SK-N-SH treated with all-trans-retinoic acid at 6 μM for 48 hours (cell line): ENCODE results near the gene MACC1.

Experiments
- ATAC-seq: fragments of 200-7000 bp; cut with Tn5 transposase; 3 replicates; pipeline ENCODE4 v1.9.1; 2020; ENCODE audit warnings: mild to moderate bottlenecking, moderate library complexity
- ARNTL ChIP-seq: fragments of 450-650 bp; formaldehyde crosslinking; IDR thresholded peaks from 2 replicates; pipeline ENCODE4 v1.5.0; 2020; ENCODE audit warnings: low read depth, mild to moderate bottlenecking, moderate library complexity, borderline replicate concordance
- CSDC2 ChIP-seq: fragments of 250-450 bp; sonication (Bioruptor Pico); IDR thresholded peaks from 2 replicates; pipeline ENCODE4 v1.5.0; 2020; ENCODE audit warnings: mild to moderate bottlenecking, moderate library complexity
- GLIS3 ChIP-seq: fragments of 250-450 bp; sonication (Bioruptor Pico); IDR thresholded peaks from 2 replicates; pipeline ENCODE4 v1.5.0; 2020; ENCODE audit warnings: mild to moderate bottlenecking, moderate library complexity
- ISL1 ChIP-seq: fragments of 250-450 bp; sonication (Bioruptor Pico); IDR thresholded peaks from 2 replicates; pipeline ENCODE4 v2.1.2; 2022; ENCODE audit warnings: mild to moderate bottlenecking, moderate library complexity
- OSR1 ChIP-seq: fragments of 250-450 bp; sonication (Bioruptor Pico); IDR thresholded peaks from 2 replicates; pipeline ENCODE4 v1.8.0; 2022; ENCODE audit warnings: moderate library complexity, mild to moderate bottlenecking, inconsistent platforms
- PPARA ChIP-seq: fragments of 250-450 bp; sonication (Bioruptor Pico); IDR thresholded peaks from 2 replicates; pipeline ENCODE4 v1.5.0; 2020; ENCODE audit warnings: mild to moderate bottlenecking, borderline replicate concordance
- RARB ChIP-seq: fragments of 250-450 bp; sonication (Bioruptor Pico); IDR thresholded peaks from 2 replicates; pipeline ENCODE4 v1.8.0; 2021; ENCODE audit warnings: mild to moderate bottlenecking, moderate library complexity
- SNAI2 ChIP-seq: fragments of 250-450 bp; sonication (Bioruptor Pico); IDR thresholded peaks from 2 replicates; pipeline ENCODE4 v1.5.0; 2020; ENCODE audit warnings: mild to moderate bottlenecking, moderate library complexity
- TCF4 ChIP-seq: fragments of 250-450 bp; sonication (Bioruptor Pico); IDR thresholded peaks from 2 replicates; pipeline ENCODE4 v1.8.0; 2021; ENCODE audit warnings: mild to moderate bottlenecking, moderate library complexity, borderline replicate concordance
- TOX ChIP-seq: fragments of 250-450 bp; sonication (Bioruptor Pico); IDR thresholded peaks from 2 replicates; pipeline ENCODE4 v1.8.0; 2021; ENCODE audit warnings: mild to moderate bottlenecking, moderate library complexity, borderline replicate concordance
- ZC3H10 ChIP-seq: fragments of 250-450 bp; sonication (Bioruptor Pico); IDR thresholded peaks from 2 replicates; pipeline ENCODE4 v1.5.1; 2021; ENCODE audit warnings: mild to moderate bottlenecking, moderate library complexity
- ZFP3 ChIP-seq: fragments of 250-450 bp; sonication (Bioruptor Pico); IDR thresholded peaks from 2 replicates; pipeline ENCODE4 v1.5.0; 2020; ENCODE audit warnings: mild to moderate bottlenecking, moderate library complexity
- ZFP30 ChIP-seq: fragments of 450-650 bp; formaldehyde crosslinking; IDR thresholded peaks from 2 replicates; pipeline ENCODE4 v1.5.0; 2022; ENCODE audit warnings: mild to moderate bottlenecking, moderate library complexity
- ZNF70 ChIP-seq: fragments of 450-650 bp; formaldehyde crosslinking; IDR thresholded peaks from 2 replicates; pipeline ENCODE4 v1.5.0; 2020; ENCODE audit warnings: mild to moderate bottlenecking, moderate library complexity
- ZNF8 ChIP-seq: fragments of 450-650 bp; formaldehyde crosslinking; IDR thresholded peaks from 2 replicates; pipeline ENCODE4 v1.5.0; 2020; ENCODE audit warnings: mild to moderate bottlenecking, moderate library complexity
- TF ChIP-seq, protein P1 (sequence below): fragments of 250-450 bp; sonication (Bioruptor Pico); IDR thresholded peaks from 2 replicates; pipeline ENCODE4 v1.5.1; 2021; ENCODE audit warnings: mild to moderate bottlenecking, moderate library complexity
- TF ChIP-seq, protein P2 (sequence below): fragments of 250-450 bp; sonication (Bioruptor Pico); IDR thresholded peaks from 2 replicates; pipeline ENCODE4 v1.8.0; 2020; ENCODE audit warnings: mild to moderate bottlenecking, moderate library complexity, borderline replicate concordance
- TF ChIP-seq, protein P3 (sequence below): fragments of 250-450 bp; sonication (Bioruptor Pico); IDR thresholded peaks from 2 replicates; pipeline ENCODE4 v1.5.1; 2020; ENCODE audit warnings: low read depth, mild to moderate bottlenecking, moderate library complexity
- TF ChIP-seq, protein P4 (sequence below): fragments of 250-450 bp; sonication (Bioruptor Pico); IDR thresholded peaks from 2 replicates; pipeline ENCODE4 v1.5.0; 2020; ENCODE audit warnings: mild to moderate bottlenecking, moderate library complexity
- TF ChIP-seq, protein P5 (sequence below): fragments of 250-450 bp; sonication (Bioruptor Pico); IDR thresholded peaks from 2 replicates; pipeline ENCODE4 v1.8.0; 2021; ENCODE audit warnings: low read depth, mild to moderate bottlenecking, moderate library complexity, borderline replicate concordance

MACC1 gene

DNA sequence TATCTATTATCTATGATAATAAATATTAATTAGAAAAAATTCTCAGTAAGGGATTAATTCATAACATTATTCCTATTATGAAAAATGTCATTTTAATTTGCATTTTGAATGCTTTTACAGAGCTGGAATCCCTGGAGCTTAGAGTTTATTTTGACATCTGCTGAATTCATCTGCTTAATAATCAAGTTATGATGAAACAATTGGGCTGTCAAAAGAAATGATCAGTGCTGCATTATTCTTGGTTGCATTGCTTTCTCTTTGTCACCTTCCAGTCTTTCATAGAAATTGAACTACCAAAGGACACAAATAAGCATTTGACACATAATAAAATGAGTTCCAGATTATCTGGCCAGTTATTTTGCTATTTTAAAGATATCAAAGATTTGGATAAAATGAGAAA lies 40.0 kb upstream of the MACC1 start (continued):
- TF ChIP-seq, protein P1, sequence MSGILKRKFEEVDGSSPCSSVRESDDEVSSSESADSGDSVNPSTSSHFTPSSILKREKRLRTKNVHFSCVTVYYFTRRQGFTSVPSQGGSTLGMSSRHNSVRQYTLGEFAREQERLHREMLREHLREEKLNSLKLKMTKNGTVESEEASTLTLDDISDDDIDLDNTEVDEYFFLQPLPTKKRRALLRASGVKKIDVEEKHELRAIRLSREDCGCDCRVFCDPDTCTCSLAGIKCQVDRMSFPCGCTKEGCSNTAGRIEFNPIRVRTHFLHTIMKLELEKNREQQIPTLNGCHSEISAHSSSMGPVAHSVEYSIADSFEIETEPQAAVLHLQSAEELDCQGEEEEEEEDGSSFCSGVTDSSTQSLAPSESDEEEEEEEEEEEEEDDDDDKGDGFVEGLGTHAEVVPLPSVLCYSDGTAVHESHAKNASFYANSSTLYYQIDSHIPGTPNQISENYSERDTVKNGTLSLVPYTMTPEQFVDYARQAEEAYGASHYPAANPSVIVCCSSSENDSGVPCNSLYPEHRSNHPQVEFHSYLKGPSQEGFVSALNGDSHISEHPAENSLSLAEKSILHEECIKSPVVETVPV (CRISPR knock-in tag), result no peak
- TF ChIP-seq ZNF70 (CRISPR knock-in tag) (no peak), PPARA (CRISPR knock-in tag) (no peak)

DNA sequence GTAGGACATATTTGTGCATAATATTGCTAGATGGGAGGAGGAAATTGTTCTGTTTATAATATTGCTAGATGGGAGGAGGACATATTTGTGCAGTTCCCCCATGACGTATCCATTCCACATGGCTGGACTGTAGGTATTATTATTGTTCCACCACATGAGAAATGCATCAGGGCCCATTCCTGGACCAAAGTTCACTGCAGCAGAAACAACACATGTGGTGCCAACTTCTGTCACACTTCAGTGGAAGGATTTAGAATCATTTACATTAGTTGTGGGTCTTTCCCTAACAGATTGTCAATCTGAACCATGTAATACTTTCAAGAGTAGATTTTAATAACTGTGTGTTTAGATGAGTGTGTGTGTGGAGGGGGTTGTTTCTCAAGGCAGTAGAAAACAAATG lies 32.7 kb upstream of the MACC1 start:
- ATAC-seq, result no peak
- TF ChIP-seq TOX (no peak), PPARA (CRISPR knock-in tag) (no peak), ZNF70 (CRISPR knock-in tag) (no peak), ARNTL (CRISPR knock-in tag) (no peak), GLIS3 (CRISPR knock-in tag) (no peak), ZFP3 (CRISPR knock-in tag) (no peak)
- TF ChIP-seq, protein P2, sequence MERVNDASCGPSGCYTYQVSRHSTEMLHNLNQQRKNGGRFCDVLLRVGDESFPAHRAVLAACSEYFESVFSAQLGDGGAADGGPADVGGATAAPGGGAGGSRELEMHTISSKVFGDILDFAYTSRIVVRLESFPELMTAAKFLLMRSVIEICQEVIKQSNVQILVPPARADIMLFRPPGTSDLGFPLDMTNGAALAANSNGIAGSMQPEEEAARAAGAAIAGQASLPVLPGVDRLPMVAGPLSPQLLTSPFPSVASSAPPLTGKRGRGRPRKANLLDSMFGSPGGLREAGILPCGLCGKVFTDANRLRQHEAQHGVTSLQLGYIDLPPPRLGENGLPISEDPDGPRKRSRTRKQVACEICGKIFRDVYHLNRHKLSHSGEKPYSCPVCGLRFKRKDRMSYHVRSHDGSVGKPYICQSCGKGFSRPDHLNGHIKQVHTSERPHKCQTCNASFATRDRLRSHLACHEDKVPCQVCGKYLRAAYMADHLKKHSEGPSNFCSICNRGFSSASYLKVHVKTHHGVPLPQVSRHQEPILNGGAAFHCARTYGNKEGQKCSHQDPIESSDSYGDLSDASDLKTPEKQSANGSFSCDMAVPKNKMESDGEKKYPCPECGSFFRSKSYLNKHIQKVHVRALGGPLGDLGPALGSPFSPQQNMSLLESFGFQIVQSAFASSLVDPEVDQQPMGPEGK (CRISPR knock-in tag), result no peak

DNA sequence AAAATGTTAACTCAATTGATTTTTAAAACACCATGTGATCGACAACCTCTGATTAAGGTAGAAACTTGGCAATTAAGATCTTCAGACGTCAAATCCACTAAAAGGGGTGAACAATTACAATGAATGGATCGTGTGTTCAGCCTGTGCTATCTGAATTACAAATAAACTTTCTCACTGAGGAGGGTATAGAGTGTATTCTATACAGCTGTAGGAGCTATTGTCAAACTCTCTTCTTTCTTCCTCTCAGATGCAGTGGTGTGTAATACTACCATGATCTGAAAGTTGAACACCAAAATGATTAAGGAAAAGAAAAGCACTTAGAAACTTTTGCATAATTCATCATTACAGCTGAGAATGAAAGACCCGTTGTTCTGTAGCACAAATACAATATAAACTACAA lies 32.2 kb upstream of the MACC1 start:
- no peak for TF ChIP-seq ZNF70 (CRISPR knock-in tag)
- no peak for TF ChIP-seq GLIS3 (CRISPR knock-in tag)
- TF ChIP-seq ZNF8 (CRISPR knock-in tag), result no peak
- TF ChIP-seq ISL1 (CRISPR knock-in tag), result no peak
- ATAC-seq, result no peak

DNA sequence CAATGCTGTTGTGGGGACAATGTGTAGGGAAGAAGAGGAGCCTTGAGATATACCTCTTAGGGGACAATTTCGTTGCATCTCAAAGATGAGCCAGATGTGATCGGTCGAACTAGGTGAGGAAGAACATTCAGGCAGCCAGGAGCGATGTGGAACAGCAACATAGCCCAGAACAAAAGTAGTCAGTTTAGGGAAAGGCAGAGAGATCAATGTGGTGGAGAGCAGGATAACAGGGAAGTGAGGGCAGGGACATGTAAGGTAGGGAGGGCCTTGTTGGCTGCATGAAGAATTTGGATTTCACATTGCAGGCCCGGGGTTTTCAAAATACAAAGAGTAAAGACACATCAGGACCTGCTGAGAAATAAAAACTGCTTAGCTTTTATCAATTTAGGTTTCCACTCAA lies 29.1 kb upstream of the MACC1 start:
- TF ChIP-seq SNAI2 (CRISPR knock-in tag) (no peak), ZNF70 (CRISPR knock-in tag) (no peak), ZC3H10 (CRISPR knock-in tag) (no peak), GLIS3 (CRISPR knock-in tag) (no peak), TOX (no peak), ZFP30 (CRISPR knock-in tag) (no peak), RARB (CRISPR knock-in tag) (no peak), TCF4 (CRISPR knock-in tag) (no peak), ZNF8 (CRISPR knock-in tag) (no peak), PPARA (CRISPR knock-in tag) (no peak), CSDC2 (CRISPR knock-in tag) (no peak), OSR1 (no peak)
- TF ChIP-seq, protein P1 (CRISPR knock-in tag), result no peak
- TF ChIP-seq, protein P3, sequence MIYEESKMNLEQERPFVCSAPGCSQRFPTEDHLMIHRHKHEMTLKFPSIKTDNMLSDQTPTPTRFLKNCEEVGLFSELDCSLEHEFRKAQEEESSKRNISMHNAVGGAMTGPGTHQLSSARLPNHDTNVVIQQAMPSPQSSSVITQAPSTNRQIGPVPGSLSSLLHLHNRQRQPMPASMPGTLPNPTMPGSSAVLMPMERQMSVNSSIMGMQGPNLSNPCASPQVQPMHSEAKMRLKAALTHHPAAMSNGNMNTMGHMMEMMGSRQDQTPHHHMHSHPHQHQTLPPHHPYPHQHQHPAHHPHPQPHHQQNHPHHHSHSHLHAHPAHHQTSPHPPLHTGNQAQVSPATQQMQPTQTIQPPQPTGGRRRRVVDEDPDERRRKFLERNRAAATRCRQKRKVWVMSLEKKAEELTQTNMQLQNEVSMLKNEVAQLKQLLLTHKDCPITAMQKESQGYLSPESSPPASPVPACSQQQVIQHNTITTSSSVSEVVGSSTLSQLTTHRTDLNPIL (CRISPR knock-in tag), result no peak
- TF ChIP-seq, protein P2 (CRISPR knock-in tag), result no peak
- TF ChIP-seq, protein P4, sequence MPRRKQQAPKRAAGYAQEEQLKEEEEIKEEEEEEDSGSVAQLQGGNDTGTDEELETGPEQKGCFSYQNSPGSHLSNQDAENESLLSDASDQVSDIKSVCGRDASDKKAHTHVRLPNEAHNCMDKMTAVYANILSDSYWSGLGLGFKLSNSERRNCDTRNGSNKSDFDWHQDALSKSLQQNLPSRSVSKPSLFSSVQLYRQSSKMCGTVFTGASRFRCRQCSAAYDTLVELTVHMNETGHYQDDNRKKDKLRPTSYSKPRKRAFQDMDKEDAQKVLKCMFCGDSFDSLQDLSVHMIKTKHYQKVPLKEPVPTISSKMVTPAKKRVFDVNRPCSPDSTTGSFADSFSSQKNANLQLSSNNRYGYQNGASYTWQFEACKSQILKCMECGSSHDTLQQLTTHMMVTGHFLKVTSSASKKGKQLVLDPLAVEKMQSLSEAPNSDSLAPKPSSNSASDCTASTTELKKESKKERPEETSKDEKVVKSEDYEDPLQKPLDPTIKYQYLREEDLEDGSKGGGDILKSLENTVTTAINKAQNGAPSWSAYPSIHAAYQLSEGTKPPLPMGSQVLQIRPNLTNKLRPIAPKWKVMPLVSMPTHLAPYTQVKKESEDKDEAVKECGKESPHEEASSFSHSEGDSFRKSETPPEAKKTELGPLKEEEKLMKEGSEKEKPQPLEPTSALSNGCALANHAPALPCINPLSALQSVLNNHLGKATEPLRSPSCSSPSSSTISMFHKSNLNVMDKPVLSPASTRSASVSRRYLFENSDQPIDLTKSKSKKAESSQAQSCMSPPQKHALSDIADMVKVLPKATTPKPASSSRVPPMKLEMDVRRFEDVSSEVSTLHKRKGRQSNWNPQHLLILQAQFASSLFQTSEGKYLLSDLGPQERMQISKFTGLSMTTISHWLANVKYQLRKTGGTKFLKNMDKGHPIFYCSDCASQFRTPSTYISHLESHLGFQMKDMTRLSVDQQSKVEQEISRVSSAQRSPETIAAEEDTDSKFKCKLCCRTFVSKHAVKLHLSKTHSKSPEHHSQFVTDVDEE (CRISPR knock-in tag), result no peak
- TF ChIP-seq, protein P5, sequence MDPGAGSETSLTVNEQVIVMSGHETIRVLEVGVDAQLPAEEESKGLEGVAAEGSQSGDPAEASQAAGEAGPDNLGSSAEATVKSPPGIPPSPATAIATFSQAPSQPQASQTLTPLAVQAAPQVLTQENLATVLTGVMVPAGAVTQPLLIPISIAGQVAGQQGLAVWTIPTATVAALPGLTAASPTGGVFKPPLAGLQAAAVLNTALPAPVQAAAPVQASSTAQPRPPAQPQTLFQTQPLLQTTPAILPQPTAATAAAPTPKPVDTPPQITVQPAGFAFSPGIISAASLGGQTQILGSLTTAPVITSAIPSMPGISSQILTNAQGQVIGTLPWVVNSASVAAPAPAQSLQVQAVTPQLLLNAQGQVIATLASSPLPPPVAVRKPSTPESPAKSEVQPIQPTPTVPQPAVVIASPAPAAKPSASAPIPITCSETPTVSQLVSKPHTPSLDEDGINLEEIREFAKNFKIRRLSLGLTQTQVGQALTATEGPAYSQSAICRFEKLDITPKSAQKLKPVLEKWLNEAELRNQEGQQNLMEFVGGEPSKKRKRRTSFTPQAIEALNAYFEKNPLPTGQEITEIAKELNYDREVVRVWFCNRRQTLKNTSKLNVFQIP (CRISPR knock-in tag), result no peak
- no peak for ATAC-seq
